NCI-H748 treated with DMSO at 0.1 percent for 48 hours (cell line): Measurements from ENCODE around the gene PRAF2.

Experiments
- DNase-seq: peaks from one replicate; lab custom pipeline; 2025; lab: John Stamatoyannopoulos, UW

PRAF2 gene

GRCh38 chrX:49042581-49043219 is 31.1 kb downstream of the PRAF2 start:
- DNase-seq: no peak

DNA sequence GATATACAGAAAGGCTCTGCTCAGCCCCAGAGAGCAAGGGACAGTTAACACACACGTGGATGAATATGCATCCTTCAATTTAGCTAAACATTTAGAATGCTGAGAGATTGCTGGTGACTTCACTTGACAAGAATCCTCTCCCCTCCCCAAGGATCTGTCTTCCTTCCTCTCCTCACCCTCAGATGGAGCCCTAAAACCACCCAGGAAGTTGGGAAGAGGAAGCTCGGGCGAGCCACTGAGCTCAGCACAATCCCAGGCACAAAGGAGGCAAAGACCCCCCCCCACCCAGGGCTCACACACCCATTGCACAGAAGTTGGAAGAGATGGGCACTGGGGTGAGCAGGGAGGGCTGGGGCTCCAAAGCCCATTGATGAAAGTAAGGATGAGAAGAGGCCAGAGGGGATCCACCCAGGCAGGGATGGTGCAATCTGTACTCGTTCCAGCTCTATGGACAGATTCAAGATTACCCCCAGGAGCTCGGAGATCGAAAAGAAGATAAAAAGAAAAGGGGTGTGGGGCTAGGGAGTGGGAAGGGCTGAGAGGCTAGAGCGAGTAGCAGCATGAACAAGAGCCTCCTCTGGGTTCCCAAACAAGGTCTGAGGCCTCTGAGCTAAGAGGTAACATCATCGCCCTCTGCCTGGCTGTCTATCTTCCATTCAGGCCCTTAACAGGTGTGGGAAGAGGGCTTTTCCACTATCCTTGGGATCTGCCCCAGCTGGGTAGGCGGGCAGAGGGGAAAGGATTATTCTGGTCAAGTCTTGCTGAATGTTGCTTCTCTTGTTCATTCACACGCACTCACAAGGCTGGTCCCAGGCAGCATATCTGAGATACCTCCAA is 31.8 kb downstream of the PRAF2 start:
- no peak for DNase-seq

DNA sequence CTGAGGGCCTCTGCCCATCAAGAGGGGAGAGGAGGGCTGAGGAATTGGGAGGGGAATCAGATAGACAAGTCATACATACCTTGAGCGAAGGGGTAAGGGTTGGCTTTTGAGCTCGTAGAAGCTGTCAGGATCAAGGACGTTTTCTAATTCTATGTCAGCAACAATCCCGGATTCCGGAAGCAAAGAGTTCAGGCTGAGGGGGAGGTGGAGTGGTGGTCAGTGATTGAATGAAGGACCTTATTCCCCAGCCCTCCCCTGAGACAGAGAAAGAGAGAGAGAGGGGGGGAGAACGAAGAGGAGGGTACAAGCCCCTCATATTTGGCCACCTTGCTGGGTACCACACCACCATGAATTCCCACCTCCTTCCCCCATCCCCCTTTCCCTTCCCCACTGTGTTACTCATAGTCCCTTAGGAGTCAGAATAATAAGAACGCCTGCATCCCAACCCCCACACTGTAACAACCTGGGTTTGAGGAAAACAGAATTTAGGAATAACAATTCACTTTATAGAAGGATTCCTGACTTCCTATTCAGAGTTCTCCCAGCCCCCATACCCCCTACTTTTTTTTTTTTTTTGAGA is 33.3 kb downstream of the PRAF2 start:
- no peak for DNase-seq

DNA sequence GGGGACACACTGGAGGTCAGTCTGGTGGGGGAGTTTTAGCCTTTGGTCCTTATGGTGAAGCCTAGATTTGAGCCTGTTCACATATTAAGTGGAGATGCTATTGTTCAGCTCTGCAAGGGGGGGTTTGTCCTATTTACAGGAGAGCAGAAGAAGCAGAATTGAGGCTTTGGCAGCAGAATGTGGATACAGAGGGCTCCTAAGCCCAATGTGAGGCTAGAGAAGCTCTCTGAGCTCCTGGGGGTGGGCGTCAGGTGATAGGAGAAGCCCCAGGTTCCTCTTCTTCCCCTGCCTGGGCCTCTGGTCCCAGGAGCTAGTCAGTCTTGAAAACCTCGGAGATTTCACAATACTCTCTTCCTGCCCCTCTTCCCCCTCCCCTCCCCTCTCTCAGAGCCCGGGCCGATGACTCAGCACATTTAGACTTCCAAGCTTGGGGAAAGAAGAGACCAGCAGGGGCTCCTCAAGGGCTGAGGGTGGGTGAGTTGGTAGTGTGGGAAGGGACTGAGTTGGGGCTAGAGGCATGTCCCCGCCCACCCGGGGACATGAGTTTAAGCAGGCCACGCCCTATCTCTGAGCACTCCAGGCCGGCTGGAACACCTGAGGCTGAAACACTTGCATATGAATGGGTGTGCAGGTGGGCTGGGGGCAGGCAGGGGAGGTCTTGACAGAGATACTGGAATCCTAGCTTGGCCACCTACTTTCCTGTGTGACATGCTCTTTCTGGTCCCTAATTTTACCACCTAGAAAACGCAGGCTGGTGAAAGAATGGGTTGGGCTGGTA is 34.0 kb downstream of the PRAF2 start:
- DNase-seq: no peak

DNA sequence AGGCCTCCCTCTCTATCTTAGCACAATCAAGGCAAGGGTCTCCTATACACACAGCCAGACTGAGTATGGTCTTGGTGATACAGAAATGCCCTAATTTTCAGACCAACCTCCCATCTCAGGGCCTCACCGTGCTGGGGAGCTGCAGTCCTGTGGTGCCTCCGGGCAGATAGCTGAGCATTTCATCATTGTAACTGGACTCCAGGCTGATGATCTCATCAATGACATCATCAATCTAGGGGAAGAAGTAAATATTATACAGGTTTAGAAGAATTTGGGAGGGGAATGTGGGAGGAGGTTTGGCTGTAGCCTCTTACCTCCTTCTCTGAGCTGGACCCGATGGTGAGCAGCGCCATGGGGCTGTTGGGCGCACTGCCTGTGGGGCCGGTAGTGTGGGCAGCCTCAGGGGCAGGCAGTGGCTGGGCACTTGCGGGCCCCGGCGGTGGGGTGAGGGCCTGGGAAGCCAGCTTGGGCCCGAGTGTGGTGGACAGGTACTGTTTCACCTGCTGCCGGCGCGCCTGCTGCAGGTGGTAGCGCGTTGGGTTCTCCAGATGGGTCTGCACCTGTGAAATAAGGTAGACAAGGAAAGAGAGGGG is 35.8 kb downstream of the PRAF2 start:
- no peak for DNase-seq

- DNase-seq: no peak
These were observed 43.5 kb downstream of the PRAF2 start for GRCh38 chrX:49030283-49030682.

GRCh38 chrX:49029876-49030275 is 43.9 kb downstream of the PRAF2 start:
- DNase-seq: no peak
